Measurements from ENCODE around the gene ALKBH5. TPM values are rescaled to one million over a fixed set of nuclear protein-coding genes. Genes with fewer than 3 reads are reported as not detected.

Gene ALKBH5
- total RNA-seq, 2 donors from 2014 or later, result 98.5 to 105 TPM

DNA sequence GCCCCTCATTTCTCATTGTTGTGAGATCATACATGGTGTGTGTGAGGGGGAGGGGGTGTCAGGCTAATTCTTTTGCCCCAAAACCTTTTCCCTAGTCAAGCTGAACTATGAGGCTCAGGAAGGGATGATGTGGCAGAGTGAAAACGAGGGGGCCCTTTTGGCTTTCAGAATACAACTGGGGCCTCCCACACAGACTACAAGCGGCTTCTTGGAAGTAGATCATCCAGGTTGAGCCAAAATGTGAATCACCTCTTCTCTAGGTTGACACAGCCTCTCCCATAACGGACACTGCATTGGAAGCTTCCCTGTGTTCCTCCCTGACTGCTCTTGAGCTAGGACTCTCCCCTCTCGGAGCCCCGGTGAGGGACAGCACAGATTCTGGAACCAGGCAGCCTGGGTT is 2.3 kb upstream of the ALKBH5 start:
- intact Hi-C loops (cut with DNase I), result no loop called here
- DNase-seq (ENCODE audit: low spot score), result no peak

DNA sequence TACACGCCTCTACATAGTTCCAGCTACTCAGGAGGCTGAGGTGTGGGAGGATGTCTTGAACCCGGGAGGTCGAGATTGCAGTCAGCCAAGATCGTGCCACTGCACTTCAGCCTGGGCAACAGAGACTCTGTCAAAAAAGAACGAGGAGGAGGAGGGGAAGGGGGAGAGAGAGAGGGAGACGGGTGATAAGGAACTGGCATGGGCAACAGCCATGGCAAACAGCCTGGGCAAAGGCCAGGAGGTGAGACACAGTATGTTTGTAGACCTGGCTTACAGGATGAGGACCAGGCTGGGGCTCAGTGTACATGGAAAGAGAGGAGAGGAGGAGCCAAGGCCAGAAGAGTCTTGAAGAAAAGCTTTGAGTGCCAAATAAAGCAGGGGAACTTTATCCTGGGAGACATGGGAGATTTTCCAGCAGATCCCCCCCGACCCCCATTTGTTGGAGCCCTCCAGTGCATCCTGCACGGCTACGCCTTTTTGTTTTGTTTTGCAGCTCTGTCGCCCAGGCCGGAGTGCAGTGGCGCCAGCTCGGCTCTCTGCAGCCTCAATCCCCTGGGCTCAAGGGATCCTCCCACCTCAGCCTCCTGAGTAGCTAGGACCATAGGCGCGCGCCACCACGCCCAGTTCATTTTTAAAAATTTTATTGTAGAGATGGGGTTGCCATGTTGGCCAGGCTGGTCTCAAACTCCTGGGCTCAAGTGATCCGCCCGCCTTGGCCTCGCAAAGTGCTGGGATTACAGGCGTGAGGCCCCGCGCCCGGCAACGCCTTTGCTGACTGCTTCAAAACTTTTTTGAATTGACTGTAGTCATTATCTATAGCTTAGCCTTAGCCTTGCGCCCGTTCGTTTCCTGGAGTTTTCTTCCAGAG is 1.3 kb upstream of the ALKBH5 start:
- DNase-seq (ENCODE audit: low spot score), result peak; percentile 84
- intact Hi-C loops (cut with DNase I), result no loop called here

DNA sequence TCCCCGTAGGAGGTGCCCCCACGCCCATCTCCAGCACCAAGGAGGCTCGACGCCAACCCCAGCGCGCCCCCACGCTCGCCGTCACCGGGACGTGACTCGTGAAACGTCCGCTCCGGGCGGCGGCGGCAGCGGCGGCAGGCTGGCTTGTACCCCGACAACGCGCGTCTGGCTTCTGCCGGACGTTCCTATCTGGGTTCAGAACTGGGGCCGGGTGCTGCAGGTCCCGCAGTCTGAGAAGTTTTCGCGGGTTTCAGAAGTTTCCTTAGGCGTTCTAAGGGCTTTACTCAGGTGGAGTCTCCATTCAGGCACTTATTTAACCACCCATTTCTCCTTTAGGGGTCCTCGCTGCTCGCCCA is 672 bp upstream of the ALKBH5 start:
- intact Hi-C loops (cut with DNase I), result no loop called here
- peak; percentile 97 for DNase-seq (ENCODE audit: low spot score)

DNA sequence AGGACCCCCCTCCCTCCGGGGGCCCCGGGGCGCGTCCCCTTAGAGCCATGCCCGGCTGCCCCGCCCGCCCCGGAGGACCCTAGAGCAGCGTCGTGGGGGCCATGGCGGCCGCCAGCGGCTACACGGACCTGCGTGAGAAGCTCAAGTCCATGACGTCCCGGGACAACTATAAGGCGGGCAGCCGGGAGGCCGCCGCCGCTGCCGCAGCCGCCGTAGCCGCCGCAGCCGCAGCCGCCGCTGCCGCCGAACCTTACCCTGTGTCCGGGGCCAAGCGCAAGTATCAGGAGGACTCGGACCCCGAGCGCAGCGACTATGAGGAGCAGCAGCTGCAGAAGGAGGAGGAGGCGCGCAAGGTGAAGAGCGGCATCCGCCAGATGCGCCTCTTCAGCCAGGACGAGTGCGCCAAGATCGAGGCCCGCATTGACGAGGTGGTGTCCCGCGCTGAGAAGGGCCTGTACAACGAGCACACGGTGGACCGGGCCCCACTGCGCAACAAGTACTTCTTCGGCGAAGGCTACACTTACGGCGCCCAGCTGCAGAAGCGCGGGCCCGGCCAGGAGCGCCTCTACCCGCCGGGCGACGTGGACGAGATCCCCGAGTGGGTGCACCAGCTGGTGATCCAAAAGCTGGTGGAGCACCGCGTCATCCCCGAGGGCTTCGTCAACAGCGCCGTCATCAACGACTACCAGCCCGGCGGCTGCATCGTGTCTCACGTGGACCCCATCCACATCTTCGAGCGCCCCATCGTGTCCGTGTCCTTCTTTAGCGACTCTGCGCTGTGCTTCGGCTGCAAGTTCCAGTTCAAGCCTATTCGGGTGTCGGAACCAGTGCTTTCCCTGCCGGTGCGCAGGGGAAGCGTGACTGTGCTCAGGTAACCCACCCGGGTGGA is 759 bp downstream of the ALKBH5 start:
- intact Hi-C loops (cut with DNase I), result no loop called here
- DNase-seq (ENCODE audit: low spot score), result peak; percentile 91

DNA sequence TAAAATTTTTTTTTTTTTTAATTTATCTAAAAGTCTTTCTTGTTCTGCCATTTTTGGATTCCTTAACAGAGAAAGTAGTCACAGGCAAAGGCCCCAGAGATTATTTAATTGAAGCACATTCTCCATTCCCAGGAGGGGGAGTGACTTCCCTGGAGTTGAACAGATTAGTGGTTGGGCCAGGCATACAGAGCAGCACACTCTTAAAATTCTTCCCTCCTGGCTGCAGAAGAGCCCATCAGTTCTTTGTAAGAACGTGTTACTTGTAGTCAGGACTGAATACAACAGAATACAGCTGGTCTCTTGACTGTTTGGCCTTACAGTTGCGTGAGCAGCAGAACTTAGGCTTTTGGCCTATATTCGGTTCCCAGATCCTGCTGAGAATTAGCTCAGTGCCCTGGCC is 1.8 kb downstream of the ALKBH5 start:
- intact Hi-C loops (cut with DNase I), result no loop called here
- DNase-seq (ENCODE audit: low spot score), result no peak

DNA sequence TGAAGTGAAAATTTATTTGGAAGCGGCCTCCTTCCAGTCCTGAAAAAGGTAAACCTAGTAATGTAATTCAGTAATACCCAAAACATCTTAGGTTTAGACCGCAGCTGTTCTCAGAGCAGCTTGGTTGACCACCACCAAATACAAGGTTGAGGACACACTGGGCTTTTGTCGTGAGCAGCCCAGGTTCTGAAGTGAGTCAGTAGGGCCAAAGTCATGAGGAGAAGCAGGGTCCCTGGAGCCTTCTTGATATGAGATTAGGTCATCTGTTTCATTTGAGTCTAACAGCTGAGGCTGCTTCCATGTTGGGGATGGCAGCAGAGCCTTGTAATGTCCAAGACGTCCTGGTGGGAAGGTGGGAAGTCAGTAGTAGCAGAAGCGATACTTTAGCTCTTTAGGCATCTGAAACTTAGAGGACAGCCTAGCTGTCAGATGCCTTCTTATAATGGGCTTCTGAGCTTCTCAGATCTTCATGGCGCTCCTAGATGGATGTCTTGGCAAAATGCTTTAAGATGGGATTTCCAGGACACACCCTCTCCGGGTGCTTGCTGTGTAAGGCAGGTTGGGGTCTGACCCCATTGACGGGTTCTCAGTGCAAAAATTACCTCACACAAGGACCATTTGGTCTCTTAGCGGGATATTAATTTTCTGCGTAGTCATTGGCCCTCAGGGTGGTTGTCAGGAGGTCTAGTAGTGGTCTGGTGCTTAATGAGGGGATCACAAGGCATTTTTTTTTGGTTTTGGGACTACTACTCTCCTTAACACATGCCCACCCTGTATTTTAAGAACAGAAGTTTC is 2.4 kb downstream of the ALKBH5 start:
- intact Hi-C loops (cut with DNase I), result no loop called here

DNA sequence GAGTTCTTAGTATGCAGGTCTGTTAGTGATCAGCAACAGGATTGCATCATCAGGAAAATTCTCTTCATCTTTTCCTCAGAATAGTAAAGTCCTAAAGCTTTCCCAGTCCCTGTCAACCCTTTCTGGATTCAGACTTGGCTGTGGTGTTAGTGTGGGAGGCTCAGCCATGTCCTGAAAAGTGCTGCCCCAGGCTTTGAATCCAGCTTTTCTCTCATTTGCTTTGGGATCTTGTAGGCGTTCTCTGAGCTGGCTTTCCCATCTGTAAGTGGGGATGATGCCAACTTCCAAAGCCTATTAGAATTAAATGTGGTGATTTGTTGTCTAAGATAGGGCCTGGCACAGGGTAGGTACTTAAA is 3.0 kb downstream of the ALKBH5 start:
- no peak for DNase-seq (ENCODE audit: low spot score)
- intact Hi-C loops (cut with DNase I), result no loop called here

More for the DNA sequence above, 2.4 kb downstream of the ALKBH5 start:
- DNase-seq (ENCODE audit: low spot score), result no peak

DNA sequence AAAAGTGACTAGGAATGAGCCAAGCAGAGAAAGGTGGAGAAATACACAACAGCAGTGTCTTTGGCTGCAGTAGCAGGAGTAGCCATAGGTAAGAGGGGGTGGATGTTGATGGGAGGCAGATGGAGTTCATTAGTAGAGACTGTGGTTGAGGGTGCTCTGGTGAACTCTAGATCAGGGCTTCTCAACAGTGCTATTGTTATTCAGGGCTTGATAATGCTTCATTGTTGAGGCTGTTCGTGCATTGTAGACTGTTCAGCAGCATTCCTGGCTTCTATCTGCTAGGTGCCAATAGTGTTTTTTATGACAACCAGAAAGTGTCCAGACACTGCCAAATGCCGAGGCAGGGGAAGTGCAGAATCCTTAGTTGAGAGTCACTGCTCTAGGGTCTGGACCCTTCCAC is 3.6 kb downstream of the ALKBH5 start:
- intact Hi-C loops (cut with DNase I), result no loop called here
- no peak for DNase-seq (ENCODE audit: low spot score)

DNA sequence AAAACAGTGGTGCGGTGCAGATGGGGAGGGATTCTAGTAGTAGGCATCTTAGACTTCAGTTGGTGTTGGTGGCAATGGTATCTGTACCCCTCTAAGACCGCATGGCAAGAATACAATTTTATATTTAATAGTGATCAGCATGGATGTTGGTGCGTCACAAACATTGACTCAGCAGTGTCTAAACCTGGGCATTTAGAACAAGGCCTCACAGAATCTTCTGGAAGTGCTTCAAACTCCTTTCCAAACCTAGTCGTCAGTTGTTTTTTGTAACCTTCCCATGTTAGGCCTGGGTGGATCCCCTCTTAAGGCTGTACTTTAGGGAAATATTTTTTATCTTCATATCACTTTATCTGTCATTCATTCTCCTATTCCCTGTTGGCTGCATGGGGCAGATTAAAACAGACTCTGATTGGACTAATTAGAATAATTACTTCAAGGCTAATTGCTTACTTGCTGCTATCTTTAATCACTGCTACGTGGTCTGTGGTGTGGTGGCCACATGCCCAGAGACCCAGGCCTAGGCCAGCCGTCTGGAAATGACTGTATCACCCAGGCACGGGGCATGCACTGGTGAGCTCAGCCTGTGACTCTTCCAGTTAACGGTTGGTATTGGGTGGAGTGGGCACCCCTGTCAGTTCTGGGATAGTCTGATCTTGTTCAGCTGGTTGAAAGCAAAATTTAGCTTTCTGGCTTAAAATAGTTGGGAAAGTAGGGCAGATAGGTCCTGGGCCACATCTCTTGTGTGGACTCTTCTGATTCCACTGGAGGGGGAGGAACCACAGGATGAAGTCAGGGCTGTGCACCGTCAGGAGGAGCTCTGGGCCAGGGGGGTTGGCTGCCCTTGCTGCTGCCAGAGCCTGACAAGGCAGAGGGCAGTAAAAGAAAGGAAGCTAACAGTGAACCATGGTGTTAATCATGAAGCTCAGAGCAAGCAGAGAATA is 4.5 kb downstream of the ALKBH5 start:
- no peak for DNase-seq (ENCODE audit: low spot score)
- intact Hi-C loops (cut with DNase I), result no loop called here

DNA sequence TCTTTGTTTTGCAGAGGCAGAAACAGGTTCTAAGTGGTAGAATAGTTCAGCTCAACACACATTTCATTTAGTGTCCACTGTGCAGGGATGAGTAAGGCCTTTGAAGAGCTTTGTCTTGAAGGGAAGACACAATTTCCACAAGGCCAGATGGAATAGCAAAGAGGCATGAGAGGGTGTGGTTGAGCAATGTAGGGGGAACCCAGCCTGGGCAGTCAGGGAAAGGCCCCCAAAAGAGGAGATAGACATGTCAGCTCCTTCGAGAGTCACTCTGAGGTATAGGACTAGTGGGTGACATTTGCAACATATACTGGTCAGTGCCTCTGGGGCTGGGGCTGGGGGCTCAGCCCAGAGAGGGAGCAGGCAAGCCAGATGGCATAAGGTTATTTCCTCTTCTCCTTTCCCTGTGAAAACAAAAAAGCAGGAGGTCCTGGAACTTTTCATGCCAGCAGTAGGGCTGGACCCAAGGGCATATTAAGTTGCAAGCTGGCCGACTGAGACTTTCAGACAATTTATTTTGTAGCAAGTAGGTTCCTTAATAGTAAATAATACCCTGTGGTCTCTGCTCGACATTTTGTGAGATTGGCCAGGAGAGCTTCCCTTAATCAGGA is 7.1 kb downstream of the ALKBH5 start:
- intact Hi-C loops (cut with DNase I), result no loop called here
- DNase-seq (ENCODE audit: low spot score), result no peak

DNA sequence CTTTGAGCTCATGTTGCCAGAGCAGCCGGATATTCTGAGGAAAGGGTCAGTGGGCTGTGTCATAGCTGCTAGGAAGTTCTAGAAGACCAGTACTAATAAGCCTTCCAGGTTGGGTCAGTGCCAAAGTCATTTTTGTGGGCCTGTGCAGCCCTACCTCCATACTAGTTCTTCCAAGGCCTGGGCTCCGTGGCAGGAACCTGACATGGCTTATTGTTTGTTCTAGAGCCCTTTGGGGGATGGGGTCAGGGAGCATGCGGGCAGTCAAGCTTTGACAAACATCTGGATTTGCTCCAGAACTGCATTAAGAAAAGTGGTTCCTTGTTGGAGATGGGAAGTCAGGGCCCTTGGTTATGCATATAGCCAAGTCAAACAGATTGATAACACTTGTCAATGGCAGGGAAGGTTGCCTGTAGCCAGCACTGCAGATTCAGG is 7.6 kb downstream of the ALKBH5 start:
- intact Hi-C loops (cut with DNase I), result no loop called here
- no peak for DNase-seq (ENCODE audit: low spot score)

DNA sequence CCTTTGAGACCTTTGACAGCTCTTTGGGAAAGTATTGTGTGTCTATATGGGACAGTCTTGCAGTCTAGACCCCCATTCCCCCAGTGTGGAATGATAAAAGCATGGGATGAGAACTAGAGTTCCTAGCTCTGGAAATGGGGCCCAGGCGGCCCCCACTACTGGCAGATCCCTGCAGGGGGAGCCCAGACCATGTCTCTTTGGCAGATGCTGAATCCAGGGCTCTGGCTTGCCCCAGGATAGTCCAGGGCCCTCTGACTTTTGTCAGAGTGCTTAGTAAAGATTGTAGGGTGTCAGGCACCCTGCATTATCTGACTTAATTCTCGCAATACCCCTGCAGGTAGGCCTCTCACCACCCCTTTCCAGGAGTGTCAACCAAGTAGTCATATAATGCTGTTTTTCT is 8.3 kb downstream of the ALKBH5 start:
- intact Hi-C loops (cut with DNase I), result no loop called here
- DNase-seq (ENCODE audit: low spot score), result no peak

DNA sequence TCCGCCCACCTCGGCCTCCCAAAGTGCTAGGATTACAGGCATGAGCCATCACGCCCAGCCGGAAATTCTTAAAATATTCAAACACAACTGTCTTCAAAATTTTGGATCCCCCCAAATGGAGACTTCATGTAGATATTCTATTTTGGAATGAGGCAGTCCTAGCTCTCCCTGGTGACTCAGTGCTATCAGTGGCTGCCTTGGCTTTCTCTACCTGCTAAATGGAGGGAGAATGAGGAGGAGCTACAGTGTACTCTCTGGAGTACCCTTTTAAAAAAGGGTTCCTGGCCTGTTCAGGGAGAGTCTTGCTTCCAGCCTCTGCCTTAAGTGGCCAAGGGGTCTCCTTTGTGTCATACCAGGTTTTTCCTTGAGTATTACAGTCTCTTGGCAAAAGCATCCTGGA is 10.8 kb downstream of the ALKBH5 start:
- intact Hi-C loops (cut with DNase I), result no loop called here
- no peak for DNase-seq (ENCODE audit: low spot score)

DNA sequence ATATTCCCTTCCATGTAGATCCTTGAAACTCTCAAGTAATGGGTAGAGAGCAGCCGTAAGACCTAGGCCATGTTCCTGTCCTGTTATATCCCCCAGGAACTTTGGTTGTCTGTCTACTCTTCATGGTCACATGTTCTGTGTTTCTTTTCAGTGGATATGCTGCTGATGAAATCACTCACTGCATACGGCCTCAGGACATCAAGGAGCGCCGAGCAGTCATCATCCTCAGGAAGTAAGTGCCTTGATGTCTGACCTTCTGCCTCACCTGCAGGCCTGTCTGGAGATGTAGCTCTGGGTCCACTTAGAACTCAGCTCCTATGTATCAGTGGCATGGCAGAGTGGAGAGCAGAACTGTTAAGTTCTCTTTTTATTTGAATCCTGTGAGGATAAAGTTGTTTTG is 11.2 kb downstream of the ALKBH5 start:
- intact Hi-C loops (cut with DNase I), result no loop called here
- DNase-seq (ENCODE audit: low spot score), result no peak

DNA sequence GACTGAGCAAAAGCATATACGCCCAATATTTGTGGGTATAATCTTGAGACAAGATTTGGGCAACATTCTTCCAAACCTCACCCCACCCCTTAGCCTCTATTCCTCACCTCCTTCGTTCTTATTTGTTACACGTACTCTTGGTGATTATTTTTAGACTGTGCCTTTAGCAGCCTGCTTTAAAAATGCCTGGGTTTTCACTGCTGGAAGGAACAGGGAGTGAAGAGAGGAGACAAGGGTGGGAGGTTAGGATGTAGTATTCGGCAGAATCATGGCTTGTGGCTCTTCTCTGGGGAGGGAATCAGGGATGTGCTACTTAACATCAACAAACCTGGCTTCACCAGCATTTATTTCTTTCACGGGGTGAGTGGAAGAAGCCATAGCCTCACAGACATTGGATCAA is 11.6 kb downstream of the ALKBH5 start:
- DNase-seq (ENCODE audit: low spot score), result no peak
- intact Hi-C loops (cut with DNase I), result no loop called here

DNA sequence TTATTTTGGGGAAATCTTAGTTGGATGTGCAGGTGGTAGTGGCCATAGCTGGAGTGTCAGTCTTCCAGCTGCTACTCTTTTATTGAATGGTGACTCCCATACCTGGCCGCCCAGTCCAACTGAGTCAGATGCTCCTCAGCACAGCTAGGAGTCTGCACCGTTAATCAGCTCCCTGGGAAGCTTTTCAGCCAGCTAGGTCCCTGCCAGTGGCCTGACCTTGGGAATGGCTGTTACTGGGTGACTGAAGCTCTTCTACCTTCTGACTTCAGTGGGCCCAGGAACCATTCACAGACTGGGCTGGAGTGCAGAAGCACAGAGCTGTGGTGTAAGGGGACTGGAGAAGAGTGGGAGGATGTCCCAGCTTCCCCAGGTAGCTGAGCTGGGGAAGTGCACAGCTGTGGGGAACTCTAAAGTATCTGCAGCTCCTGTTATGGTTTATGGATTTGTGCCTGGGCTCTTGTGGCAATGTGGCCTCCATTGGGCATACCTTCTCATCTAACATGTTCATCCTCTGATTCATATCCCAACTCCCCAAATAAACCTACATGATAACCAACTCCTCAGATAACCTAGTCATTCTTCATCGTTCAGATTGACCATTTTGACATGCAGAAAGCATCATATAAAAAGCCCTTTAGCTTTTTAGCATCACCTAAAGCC is 14.0 kb downstream of the ALKBH5 start:
- DNase-seq (ENCODE audit: low spot score), result no peak
- intact Hi-C loops (cut with DNase I), result no loop called here

DNA sequence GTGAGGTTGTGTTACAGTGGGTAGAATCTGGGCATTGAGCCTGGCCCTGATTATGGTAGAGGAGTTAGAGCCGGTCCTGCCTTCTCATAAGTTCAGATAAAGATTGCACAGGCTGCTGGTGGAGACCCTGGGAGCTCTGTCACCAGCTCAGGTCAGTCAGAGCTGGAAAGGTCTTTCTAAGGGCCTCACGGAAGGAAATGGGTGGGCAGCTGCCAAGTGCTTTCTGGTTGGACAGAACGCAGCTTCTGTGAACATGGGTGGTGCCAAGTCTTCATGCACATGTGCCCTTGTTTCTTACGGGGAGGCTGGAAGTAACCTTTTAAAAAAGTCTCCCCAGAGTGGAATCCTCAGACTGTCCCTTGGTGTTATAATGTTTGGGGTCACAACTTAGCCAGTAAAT is 14.9 kb downstream of the ALKBH5 start:
- intact Hi-C loops (cut with DNase I), result no loop called here
- no peak for DNase-seq (ENCODE audit: low spot score)

DNA sequence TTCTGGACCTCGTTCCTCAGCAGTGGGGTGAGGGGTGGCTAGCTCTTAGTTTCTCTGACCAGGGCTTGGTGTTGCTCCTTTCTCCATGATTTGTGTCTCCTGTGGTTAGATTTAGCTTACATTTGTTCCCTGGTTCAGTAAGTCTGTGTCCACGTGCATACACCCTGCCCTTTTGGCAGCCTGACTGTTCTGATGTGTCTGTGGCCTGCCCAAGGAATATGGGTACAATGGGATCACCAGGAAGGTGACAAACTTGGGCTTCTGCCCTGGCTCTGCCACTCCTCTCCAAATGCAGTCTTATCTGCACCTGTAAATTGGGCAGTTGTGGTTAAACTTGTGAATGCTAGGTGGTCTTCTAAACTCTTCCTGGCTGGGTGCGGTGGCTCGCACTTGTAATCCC is 17.5 kb downstream of the ALKBH5 start:
- intact Hi-C loops (cut with DNase I), result loop anchor here in 1 of 2 donors (10.0 kb wide), 1 partner anchor 1954 kb away; no protein-coding TSS in a partner anchor
- no peak for DNase-seq (ENCODE audit: low spot score)

Measured in posterior vena cava (tissue), 2 donors.